ENCODE data around the gene ZBTB17. TPM values are rescaled to one million over a fixed set of nuclear protein-coding genes. Genes with fewer than 3 reads are reported as not detected.

The ZBTB17 gene
- polyA plus RNA-seq, 2 of the 4 experiments (the other 2 are of a cell fraction), result 13.8 to 16.5 TPM

DNA sequence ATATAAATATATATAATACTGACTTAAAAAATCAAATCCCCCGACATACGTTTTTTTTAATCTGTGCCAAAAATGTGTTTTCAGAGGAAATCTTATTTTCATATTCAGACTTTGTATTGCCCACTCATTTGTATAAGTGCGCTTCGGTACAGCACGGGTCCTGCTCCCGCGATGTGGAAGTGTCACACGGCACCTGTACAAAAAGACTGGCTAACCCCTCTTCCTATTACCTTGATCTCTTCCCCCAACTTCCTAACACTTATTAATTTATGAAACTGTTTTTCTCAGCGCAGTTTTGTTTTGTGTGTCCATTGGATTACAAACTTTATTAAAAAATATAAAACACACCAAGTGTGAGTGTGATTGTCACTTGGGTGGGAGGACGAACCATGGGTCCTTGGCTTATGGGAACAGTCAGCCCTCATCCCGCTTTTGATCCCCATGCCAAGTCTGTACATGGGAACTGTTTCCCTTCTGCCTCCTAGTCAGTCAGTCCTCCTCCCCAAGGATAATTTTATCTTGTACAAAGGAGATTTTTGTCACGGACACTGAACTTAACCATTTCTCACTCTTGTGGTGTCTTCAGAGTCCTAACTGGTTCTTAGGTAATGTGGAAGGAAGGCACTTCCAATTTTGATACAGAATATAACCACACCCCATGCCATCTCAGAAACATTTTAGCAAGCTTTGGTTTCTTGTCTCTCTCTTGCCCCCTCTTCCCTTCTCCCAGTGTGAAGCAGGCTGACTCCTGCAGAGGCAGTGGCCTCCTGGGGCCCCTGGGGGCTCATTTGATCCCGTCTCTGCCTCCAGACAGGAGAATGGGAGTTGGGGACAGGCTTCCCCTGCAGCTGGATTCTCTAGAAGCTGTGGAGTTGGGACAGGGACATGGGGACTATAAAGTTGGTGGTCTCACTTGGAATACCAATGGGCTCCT lies 35.5 kb downstream of the ZBTB17 start (continued):
- TF ChIP-seq CBX2 (IDR thresholded peaks at IDR 0.05; ENCODE audit: borderline replicate concordance, low read depth) (no peak), KDM1A (IDR thresholded peaks at IDR 0.05; ENCODE audit: low read depth) (no peak), HOXA7 (CRISPR knock-in tag; IDR thresholded peaks at IDR 0.05) (no peak), ESRRA (IDR thresholded peaks at IDR 0.05; ENCODE audit: borderline replicate concordance, low read length) (no peak), RNF2 (IDR thresholded peaks at IDR 0.05; ENCODE audit: borderline replicate concordance, low read depth) (no peak)

DNA sequence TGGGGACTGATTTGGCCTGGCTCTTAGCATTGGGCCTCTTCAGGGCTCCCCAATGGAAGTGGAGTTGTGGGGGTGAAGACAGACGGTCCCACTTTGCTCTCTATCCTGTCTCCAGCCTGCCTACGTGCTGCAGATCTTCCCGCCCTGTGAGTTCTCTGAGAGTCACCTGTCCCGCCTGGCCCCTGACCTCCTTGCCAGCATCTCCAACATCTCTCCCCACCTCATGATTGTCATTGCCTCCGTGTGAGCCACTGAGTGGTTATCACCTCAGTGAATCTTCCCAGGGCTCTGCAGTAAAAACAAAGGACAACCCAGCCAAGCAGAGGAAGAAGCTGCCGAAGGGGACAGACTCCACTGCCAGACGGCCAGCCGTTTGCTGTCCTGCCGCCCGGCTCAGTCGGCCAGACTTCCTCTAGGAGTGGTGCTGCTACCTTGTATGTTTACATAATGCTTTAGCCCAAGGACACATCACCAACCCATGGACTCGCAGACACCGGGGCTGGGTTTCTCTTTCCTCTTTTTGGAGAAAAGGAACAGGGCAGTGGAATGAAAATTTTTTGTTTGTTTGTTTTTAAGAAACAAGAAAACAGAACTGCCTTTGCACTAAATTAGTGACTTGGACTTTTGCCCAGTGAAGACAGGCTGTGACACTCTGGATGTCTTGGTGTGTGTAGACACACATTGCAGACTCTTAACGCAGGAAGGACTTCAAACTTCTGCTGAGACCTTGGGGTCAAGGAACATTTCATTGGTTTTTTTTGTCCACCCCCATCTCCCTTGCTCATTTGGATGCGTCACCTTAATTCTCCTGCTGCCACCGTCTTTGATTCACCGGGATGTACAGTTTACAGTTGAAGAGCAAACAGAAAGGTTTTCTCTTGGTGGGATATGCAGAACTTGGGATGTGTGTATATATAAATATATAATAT lies 36.5 kb downstream of the ZBTB17 start:
- no peaks in the 10 kb centered on the region for H3K9me3 ChIP-seq
- H3K4me2 ChIP-seq, result peak overlapping the region; percentile 59
- TF ChIP-seq HEYL (CRISPR knock-in tag; IDR thresholded peaks at IDR 0.05) (no peak), POLR2AphosphoS2 (conservative IDR thresholded peaks at IDR 0.05; ENCODE audit: low read length) (no peak), JUN (IDR thresholded peaks at IDR 0.05) (no peak), CEBPB (IDR thresholded peaks at IDR 0.05) (no peak), KDM5A (IDR thresholded peaks at IDR 0.05) (no peak), NPAS2 (CRISPR knock-in tag; IDR thresholded peaks at IDR 0.05; ENCODE audit: borderline replicate concordance) (no peak), SREBF2 (IDR thresholded peaks at IDR 0.05) (no peak), HDAC2 (IDR thresholded peaks at IDR 0.05) (no peak), MYC (IDR thresholded peaks at IDR 0.05; ENCODE audit: borderline replicate concordance, low read length) (no peak), EHMT2 (IDR thresholded peaks at IDR 0.05; ENCODE audit: low read depth) (no peak)
- TF ChIP-seq, protein P1, sequence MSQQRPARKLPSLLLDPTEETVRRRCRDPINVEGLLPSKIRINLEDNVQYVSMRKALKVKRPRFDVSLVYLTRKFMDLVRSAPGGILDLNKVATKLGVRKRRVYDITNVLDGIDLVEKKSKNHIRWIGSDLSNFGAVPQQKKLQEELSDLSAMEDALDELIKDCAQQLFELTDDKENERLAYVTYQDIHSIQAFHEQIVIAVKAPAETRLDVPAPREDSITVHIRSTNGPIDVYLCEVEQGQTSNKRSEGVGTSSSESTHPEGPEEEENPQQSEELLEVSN (IDR thresholded peaks at IDR 0.05; ENCODE audit: borderline replicate concordance, low read depth), result no peak
- H3K27ac ChIP-seq, result peak overlapping the region; percentile 19 to 68; a peak in 5 of 6 replicates
- ATAC-seq, result peak; percentile 39 to 44; a peak in 4 of 6 replicates
- WGBS (ENCODE audit: missing lambda C conversion rate), result 46% methylated on average over 16 of the region's 17 CpGs
- peaks cover 20% of the 10 kb centered on the region for H3K4me1 ChIP-seq
- no peak overlapping the region for H3K4me3 ChIP-seq
- DNase-seq (ENCODE audit: low read depth in 1 of 2, low spot score in 1 of 2), result peak; percentile 25 to 38
- ChIA-PET POLR2A (no interaction called here), CTCF (interaction anchor here (1.7 kb wide), 1 partner anchor 10 kb away, joined by 4 read pairs; no protein-coding TSS in a partner anchor)
- no peak for FAIRE-seq

DNA sequence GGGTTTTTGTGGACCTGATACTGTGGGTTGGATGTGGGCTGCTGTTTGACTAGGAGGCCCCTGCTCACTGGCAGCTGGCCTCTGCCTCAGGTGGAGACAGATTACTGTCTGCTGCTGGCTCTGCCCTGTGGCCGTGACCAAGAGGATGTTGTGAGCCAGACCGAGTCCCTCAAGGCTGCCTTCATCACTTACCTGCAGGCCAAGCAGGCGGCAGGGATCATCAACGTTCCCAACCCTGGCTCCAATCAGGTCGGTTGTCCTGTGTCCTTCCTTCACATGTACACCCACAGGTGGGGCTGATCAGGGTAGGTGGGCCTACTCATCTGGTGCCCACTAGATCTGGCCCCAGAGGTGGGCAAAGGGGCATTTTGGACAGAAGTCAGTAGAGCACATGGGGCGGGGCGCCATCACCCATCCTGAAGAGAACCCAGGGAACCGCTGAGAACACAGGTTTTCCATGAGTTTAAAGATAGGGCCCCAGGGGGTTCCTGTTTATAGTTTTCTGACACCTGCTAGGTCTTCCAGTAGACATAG lies 37.2 kb downstream of the ZBTB17 start:
- Histone ChIP-seq H3K4me1 (peaks cover 20% of the 10 kb centered on the region), H3K27ac (peak overlapping the region; percentile 19 to 68; a peak in 5 of 6 replicates), H3K4me2 (peak overlapping the region; percentile 59), H3K9me3 (no peaks in the 10 kb centered on the region), H3K4me3 (no peak overlapping the region)
- ChIA-PET POLR2A (no interaction called here), CTCF (interaction anchor here (1.7 kb wide), 1 partner anchor 10 kb away, joined by 4 read pairs; no protein-coding TSS in a partner anchor)
- TF ChIP-seq JUNB (IDR thresholded peaks at IDR 0.05), result no peak
- TF ChIP-seq CEBPB (IDR thresholded peaks at IDR 0.05), result no peak
- no peak for TF ChIP-seq NPAS2 (CRISPR knock-in tag; IDR thresholded peaks at IDR 0.05; ENCODE audit: borderline replicate concordance)
- TF ChIP-seq MAZ (IDR thresholded peaks at IDR 0.05; ENCODE audit: borderline replicate concordance, low read depth, low read length), result no peak
- TF ChIP-seq TP53 (CRISPR knock-in tag; IDR thresholded peaks at IDR 0.05), result no peak
- TF ChIP-seq KDM1A (IDR thresholded peaks at IDR 0.05; ENCODE audit: low read depth), result no peak
- no peak for TF ChIP-seq GATA3 (IDR thresholded peaks at IDR 0.05; ENCODE audit: borderline replicate concordance)
- TF ChIP-seq, protein P1 (IDR thresholded peaks at IDR 0.05; ENCODE audit: borderline replicate concordance, low read depth), result no peak
- ATAC-seq (0 out of 6 replicates have a peak, but pooled peaks of 1 of the 2 experiments have one; percentile 2), DNase-seq (ENCODE audit: low read depth in 1 of 2, low spot score in 1 of 2) (no peak), FAIRE-seq (no peak)
- 88% methylated on average over 3 of the region's 8 CpGs for WGBS (ENCODE audit: missing lambda C conversion rate)
